Prostate gland (tissue), 2 donors: ENCODE measurements around the gene MAGI2. TPM values are rescaled to one million over a fixed set of nuclear protein-coding genes. Genes with fewer than 3 reads are reported as not detected.
"Not testable (repeated sequence)": the region's sequence is repeated elsewhere in the genome, so short reads cannot be mapped to it uniquely, and the experiment has no call there.

Experiments
- DNase-seq: peaks from one replicate; pipeline ENCODE4 v3.0.0-alpha.2; 2019; ENCODE audit warnings: low spot score
- H3K27ac ChIP-seq, 2 donors: fragments of 200-600 bp; sonication (generic); 2 replicates each; pipeline ENCODE4 v1.5.1; 2017 to 2019
- H3K27me3 ChIP-seq: fragments of 200-600 bp; sonication (generic); replicated peaks from 2 replicates; pipeline ENCODE4 v1.5.1; 2019; ENCODE audit not compliant: insufficient read depth
- H3K36me3 ChIP-seq, 2 donors: fragments of 200-600 bp; sonication (generic); 1 replicate in 1 of 2; 2 replicates in 1 of 2; pipeline versions ENCODE4 v1.5.1 to v1.8.1; 2017 to 2019
- H3K4me1 ChIP-seq: fragments of 200-600 bp; sonication (generic); replicated peaks from 2 replicates; pipeline ENCODE4 v1.5.1; 2019
- H3K4me3 ChIP-seq, 2 donors: fragments of 200-600 bp; sonication (generic); 2 replicates each; pipeline ENCODE4 v1.5.1; 2017 to 2019
- H3K9me3 ChIP-seq: fragments of 200-600 bp; sonication (generic); 2 replicates; pipeline ENCODE4 v1.5.1; 2017
- POLR2A ChIP-seq: fragments of 450-650 bp; IDR thresholded peaks from one replicate; pipeline ENCODE4 v1.6.1; 2016; ENCODE audit warnings: antibody characterized with exemption, mild to moderate bottlenecking
- POLR2AphosphoS5 ChIP-seq: sonication (generic); formaldehyde crosslinking; IDR thresholded peaks from one replicate; pipeline ENCODE4 v1.6.1; 2017; ENCODE audit warnings: antibody characterized with exemption
- WGBS: methylation state at CpG from one replicate; pipeline ENCODE4 v1.1.5; 2018; 5-methylcytosine and 5-hydroxymethylcytosine counted together
- intact Hi-C: fragments of 100-400 bp; cut with DNase I; formaldehyde crosslinking; loops from one replicate; pipeline ENCODE4 v1.14.2; 2022
- total RNA-seq, 2 donors: library from RNA; depleted of rRNA; stranded (reverse); fragments of >200 nt; gene quantifications; one replicate each; pipeline ENCODE4 v1.1.0, GENCODE V29; 2016
- TF ChIP-seq, protein P1 (sequence below), 4 experiments: fragments of 200-600 bp in 2 of 4; fragments of 450-650 bp in 2 of 4; sonication (generic) in 2 of 4; IDR thresholded peaks; 1 replicate in 3 of 4; 2 replicates in 1 of 4; pipeline ENCODE4 v1.5.1; 2016 to 2019; ENCODE audit warnings: antibody characterized with exemption in 4 of 4, mild to moderate bottlenecking in 2 of 4, moderate library complexity in 2 of 4

MAGI2 gene
- total RNA-seq, 2 donors from 2014 or later = 27.1 to 31.3 TPM

DNA sequence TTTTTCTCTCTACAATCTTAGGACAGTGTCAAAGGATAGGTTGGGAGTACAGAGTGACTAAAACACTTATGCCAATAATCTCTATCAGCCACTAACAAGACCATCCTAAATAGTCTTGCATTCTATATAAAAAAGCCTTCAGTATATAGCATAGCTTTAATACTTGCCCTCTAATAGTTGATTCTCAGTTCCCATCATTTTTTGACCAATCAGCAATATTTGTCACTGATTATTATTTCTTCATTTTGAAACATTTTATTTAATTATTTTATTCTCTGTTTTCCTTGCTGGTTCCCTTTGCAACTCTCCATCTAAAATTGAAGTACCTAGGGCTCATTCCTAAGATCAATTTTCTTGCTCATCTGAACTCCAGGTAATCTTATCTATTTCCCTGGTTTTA, 470.0 kb downstream of the MAGI2 start:
- H3K4me1 ChIP-seq = no peaks in the 10 kb centered on the region
- H3K36me3 ChIP-seq = no peaks in the 10 kb centered on the region
- no peak overlapping the region for H3K27ac ChIP-seq
- H3K9me3 ChIP-seq = no peaks in the 10 kb centered on the region
- DNase-seq = no peak
- H3K4me3 ChIP-seq = no peak overlapping the region
- intact Hi-C loops = no loop called here
- H3K27me3 ChIP-seq = no peaks in the 10 kb centered on the region
- no peak for TF ChIP-seq POLR2AphosphoS5
- TF ChIP-seq, protein P1, sequence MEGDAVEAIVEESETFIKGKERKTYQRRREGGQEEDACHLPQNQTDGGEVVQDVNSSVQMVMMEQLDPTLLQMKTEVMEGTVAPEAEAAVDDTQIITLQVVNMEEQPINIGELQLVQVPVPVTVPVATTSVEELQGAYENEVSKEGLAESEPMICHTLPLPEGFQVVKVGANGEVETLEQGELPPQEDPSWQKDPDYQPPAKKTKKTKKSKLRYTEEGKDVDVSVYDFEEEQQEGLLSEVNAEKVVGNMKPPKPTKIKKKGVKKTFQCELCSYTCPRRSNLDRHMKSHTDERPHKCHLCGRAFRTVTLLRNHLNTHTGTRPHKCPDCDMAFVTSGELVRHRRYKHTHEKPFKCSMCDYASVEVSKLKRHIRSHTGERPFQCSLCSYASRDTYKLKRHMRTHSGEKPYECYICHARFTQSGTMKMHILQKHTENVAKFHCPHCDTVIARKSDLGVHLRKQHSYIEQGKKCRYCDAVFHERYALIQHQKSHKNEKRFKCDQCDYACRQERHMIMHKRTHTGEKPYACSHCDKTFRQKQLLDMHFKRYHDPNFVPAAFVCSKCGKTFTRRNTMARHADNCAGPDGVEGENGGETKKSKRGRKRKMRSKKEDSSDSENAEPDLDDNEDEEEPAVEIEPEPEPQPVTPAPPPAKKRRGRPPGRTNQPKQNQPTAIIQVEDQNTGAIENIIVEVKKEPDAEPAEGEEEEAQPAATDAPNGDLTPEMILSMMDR (IDR thresholded peaks at IDR 0.05) = no peak
- TF ChIP-seq POLR2A = no peak

DNA sequence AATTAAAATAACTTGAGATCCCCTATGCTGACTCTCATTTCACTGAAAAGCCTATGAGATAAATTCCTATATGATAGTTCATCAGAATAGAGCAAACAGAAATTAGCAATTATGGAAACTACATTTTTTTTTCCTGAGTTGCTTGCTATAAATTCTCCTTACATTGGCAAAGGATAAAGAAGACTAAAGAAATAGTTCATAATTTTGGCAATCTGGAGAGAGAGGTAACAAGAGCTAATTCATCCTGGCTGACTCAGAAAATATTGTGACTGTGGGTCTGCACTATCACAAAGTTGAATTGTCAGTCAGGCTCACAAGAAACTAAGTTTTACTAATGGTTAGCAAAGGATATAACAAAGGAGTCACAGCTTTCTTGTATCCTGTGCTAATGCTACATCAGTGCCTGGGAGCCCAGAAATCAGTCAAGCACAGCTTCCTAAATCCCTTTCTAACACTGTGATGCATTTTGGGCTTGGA, 483.0 kb downstream of the MAGI2 start:
- no peak for TF ChIP-seq POLR2A
- TF ChIP-seq, protein P1 (IDR thresholded peaks at IDR 0.05) = no peak
- TF ChIP-seq POLR2AphosphoS5 = no peak

DNA sequence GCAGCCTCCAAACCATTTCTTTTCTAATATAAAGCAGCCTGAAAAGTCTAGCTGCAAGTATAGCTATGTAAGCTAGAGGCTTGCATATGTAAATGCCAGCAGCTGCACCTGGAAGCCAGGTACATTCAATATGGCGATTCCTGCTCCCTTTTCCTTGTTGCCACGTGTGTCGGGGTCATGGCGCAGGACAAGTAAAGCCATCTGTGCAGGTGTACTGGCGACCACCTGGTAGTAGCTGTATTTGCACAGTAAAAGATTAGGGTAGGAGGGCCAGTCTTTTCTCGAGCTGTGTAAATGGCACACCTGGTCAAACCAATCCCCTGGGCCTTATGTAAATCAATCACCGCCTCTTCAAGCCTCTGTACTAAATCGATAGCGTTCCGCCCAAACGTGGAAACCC, 484.5 kb downstream of the MAGI2 start:
- H3K4me1 ChIP-seq = no peaks in the 10 kb centered on the region
- H3K27me3 ChIP-seq = no peaks in the 10 kb centered on the region
- H3K4me3 ChIP-seq = no peak overlapping the region
- WGBS = 90% methylated on average over 11 of the region's 11 CpGs
- TF ChIP-seq, protein P1 (IDR thresholded peaks at IDR 0.05) = no peak
- TF ChIP-seq POLR2A (no peak), POLR2AphosphoS5 (no peak)
- no peaks in the 10 kb centered on the region for H3K9me3 ChIP-seq
- intact Hi-C loops = no loop called here
- H3K36me3 ChIP-seq = no peaks in the 10 kb centered on the region
- DNase-seq = no peak
- H3K27ac ChIP-seq = no peak overlapping the region

More for the DNA sequence above, 483.0 kb downstream of the MAGI2 start:
- no peaks in the 10 kb centered on the region for H3K36me3 ChIP-seq
- H3K27me3 ChIP-seq = no peaks in the 10 kb centered on the region
- no peak for DNase-seq
- intact Hi-C loops = no loop called here
- no peak overlapping the region for H3K4me3 ChIP-seq
- no peaks in the 10 kb centered on the region for H3K4me1 ChIP-seq
- H3K9me3 ChIP-seq = no peaks in the 10 kb centered on the region
- H3K27ac ChIP-seq = no peak overlapping the region

DNA sequence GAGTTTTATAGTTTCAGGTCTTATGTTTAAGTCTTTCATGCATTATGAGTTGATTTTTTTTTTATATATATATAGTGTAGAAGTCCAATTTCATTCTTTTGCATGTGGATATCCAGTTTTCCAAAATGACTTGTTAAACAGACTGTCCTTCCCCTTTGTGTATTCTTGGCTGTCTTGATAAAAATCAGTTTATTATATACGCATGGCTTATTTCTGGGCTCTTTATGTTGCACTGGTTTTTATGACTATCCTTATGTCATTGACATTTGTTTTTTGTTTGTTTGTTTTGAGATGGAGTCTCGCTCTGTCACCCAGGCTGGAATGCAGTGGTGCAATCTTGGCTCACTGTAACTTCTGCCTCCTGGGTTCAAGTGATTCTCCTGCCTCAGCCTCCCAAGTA, 485.9 kb downstream of the MAGI2 start:
- H3K27me3 ChIP-seq, DNase-seq, H3K4me3 ChIP-seq, H3K9me3 ChIP-seq, intact Hi-C loops, H3K36me3 ChIP-seq, H3K27ac ChIP-seq, H3K4me1 ChIP-seq: not testable (repeated sequence)
- 59% methylated on average over 2 of the region's 2 CpGs for WGBS

DNA sequence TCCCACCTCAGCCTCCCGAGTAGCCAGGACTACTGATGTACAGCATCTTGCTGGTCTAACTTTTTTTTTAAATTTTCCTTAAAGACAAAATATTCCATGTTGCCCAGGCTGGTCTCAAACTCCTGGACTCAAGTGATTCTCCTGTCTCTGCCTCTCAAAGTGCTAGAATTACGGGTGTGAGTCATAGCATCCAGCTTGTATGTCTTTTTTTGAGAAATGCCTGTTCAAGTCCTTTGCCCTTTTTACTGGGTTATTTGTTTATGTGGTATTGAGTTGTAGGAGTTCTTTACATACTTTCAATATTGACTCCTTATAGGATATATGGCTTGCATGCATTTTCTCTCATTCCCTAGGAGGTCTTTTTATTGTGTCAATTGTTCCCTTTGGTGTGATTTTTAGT, 486.4 kb downstream of the MAGI2 start:
- no peak overlapping the region for H3K4me3 ChIP-seq
- DNase-seq = no peak
- H3K9me3 ChIP-seq = no peaks in the 10 kb centered on the region
- intact Hi-C loops = no loop called here
- H3K27ac ChIP-seq = no peak overlapping the region
- WGBS = 92% methylated on average over 2 of the region's 2 CpGs
- H3K36me3 ChIP-seq = no peaks in the 10 kb centered on the region
- TF ChIP-seq POLR2A (no peak), POLR2AphosphoS5 (no peak)
- TF ChIP-seq, protein P1 (IDR thresholded peaks at IDR 0.05) = no peak
- H3K4me1 ChIP-seq = no peaks in the 10 kb centered on the region
- no peaks in the 10 kb centered on the region for H3K27me3 ChIP-seq
